ENCODE measurements around the gene PRKAA2.

The PRKAA2 gene

GRCh38 chr1:56709995-56710394, 64.9 kb downstream of the PRKAA2 start:
- intact Hi-C loops (cut with DNase I; ENCODE audit: low total_unique reads) = loop anchor here (5.0 kb wide), 1 partner anchor 1428 kb away; no protein-coding TSS in a partner anchor
- no peaks in the 10 kb centered on the region for H3K4me1 ChIP-seq
- no peaks in the 10 kb centered on the region for H3K9me3 ChIP-seq
- DNase-seq = no peak
- peaks cover 0 to 25% (median 19%) of the 10 kb centered on the region in 3 donors for H3K36me3 ChIP-seq
- H3K27ac ChIP-seq = no peak overlapping the region
- no peak overlapping the region for H3K4me3 ChIP-seq
- TF ChIP-seq CTCF (IDR thresholded peaks at IDR 0.05) = no peak
- no peaks in the 10 kb centered on the region for H3K27me3 ChIP-seq

GRCh38 chr1:56710646-56711045, 65.5 kb downstream of the PRKAA2 start:
- intact Hi-C loops (cut with DNase I; ENCODE audit: low total_unique reads) = no loop called here
- Histone ChIP-seq H3K27me3 (no peaks in the 10 kb centered on the region), H3K27ac (no peak overlapping the region), H3K4me3 (no peak overlapping the region), H3K9me3 (no peaks in the 10 kb centered on the region), H3K4me1 (no peaks in the 10 kb centered on the region), H3K36me3 (peaks cover 0 to 24% (median 16%) of the 10 kb centered on the region in 3 donors)
- no peak for TF ChIP-seq CTCF (IDR thresholded peaks at IDR 0.05)
- no peak for DNase-seq

DNA sequence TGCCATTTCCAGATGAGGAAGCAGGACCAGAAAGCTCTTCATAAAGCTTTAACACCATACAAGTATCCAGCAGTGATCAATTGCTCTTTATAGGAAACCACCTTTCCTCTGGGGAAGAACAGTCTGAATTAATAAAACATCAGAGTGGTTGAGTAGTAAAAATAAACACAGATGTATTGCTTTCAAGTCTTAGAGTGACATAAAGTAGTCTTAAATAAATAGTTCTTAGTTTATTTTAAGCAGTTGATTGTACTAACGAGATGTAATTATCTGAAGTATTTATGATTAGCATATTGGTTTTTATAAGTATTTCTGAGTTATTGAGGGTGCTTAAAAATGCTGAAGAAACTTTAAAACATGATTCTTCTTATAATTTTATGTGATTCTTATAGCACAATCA, 67.0 kb downstream of the PRKAA2 start:
- intact Hi-C loops (cut with DNase I; ENCODE audit: low total_unique reads) = no loop called here
- DNase-seq = no peak
- Histone ChIP-seq H3K4me3 (no peak overlapping the region), H3K4me1 (no peaks in the 10 kb centered on the region), H3K9me3 (no peaks in the 10 kb centered on the region), H3K27ac (no peak overlapping the region), H3K27me3 (no peaks in the 10 kb centered on the region), H3K36me3 (peaks cover 0 to 13% (median 6%) of the 10 kb centered on the region in 3 donors)
- TF ChIP-seq CTCF (IDR thresholded peaks at IDR 0.05) = no peak

- intact Hi-C loops (cut with DNase I; ENCODE audit: low total_unique reads) = no loop called here
- no peak for DNase-seq
- no peak for TF ChIP-seq CTCF (IDR thresholded peaks at IDR 0.05)
- Histone ChIP-seq H3K4me3 (no peak overlapping the region), H3K27ac (no peak overlapping the region), H3K27me3 (no peaks in the 10 kb centered on the region), H3K4me1 (no peaks in the 10 kb centered on the region), H3K9me3 (no peaks in the 10 kb centered on the region), H3K36me3 (peaks cover 0 to 5% (median 0%) of the 10 kb centered on the region in 3 donors)
These were observed 68.0 kb downstream of the PRKAA2 start for GRCh38 chr1:56713112-56713511.

- no peaks in the 10 kb centered on the region for H3K9me3 ChIP-seq
- H3K27me3 ChIP-seq = no peaks in the 10 kb centered on the region
- no peak overlapping the region for H3K4me3 ChIP-seq
- DNase-seq = no peak
- intact Hi-C loops (cut with DNase I; ENCODE audit: low total_unique reads) = no loop called here
- no peak overlapping the region for H3K27ac ChIP-seq
- no peaks in the 10 kb centered on the region for H3K4me1 ChIP-seq
- no peak for TF ChIP-seq CTCF (IDR thresholded peaks at IDR 0.05)
- no peaks in the 10 kb centered on the region for H3K36me3 ChIP-seq
These were observed 70.0 kb downstream of the PRKAA2 start for GRCh38 chr1:56715156-56715555.

- no peaks in the 10 kb centered on the region for H3K36me3 ChIP-seq
- no peak overlapping the region for H3K27ac ChIP-seq
- no peak for TF ChIP-seq CTCF (IDR thresholded peaks at IDR 0.05)
- no peaks in the 10 kb centered on the region for H3K27me3 ChIP-seq
- no peak overlapping the region for H3K4me3 ChIP-seq
- no peak for DNase-seq
- H3K9me3 ChIP-seq = no peaks in the 10 kb centered on the region
- H3K4me1 ChIP-seq = no peaks in the 10 kb centered on the region
- intact Hi-C loops (cut with DNase I; ENCODE audit: low total_unique reads) = no loop called here
These were observed 74.1 kb downstream of the PRKAA2 start for GRCh38 chr1:56719171-56719570.
